HG02798 (cell line): ENCODE results near the gene KRT40.
"Not testable (repeated sequence)": the region's sequence is repeated elsewhere in the genome, so short reads cannot be mapped to it uniquely, and the experiment has no call there.

ENCODE experiments used
- ATAC-seq: cut with Tn5 transposase; IDR thresholded peaks from one replicate; pipeline ENCODE4 v1.9.1; 2021; ENCODE audit warnings: mild to moderate bottlenecking; ENCODE audit not compliant: unreplicated experiment, poor library complexity

Gene KRT40

GRCh38 chr17:40999563-40999962 lies 15.4 kb upstream of the KRT40 start, which contains the start of gene KRTAP3-2:
TSS of gene KRTAP3-2 (minus strand) at chr17:40999906. CDS start at chr17:40999853, 53 bp downstream.
- not testable (repeated sequence) for ATAC-seq

DNA sequence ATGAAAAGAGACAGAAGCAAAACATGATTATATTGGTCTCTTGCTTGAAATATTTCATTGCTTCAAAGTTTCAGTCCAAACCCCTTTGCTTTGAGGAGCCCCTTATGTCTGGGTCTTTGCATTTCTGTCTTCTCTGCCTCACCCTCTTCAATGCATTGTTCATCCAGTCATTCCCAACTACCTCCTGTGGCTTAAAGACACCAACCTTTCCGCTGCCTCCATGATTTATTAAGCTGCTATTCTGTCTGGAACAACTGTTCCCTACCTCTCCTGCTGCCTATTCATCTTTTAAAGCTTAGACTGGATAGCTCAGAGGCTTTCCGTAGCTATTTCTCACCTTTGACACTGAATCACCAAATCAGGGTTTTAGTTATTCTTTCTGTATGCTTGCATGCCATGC lies 13.2 kb upstream of the KRT40 start:
- ATAC-seq: no peak

DNA sequence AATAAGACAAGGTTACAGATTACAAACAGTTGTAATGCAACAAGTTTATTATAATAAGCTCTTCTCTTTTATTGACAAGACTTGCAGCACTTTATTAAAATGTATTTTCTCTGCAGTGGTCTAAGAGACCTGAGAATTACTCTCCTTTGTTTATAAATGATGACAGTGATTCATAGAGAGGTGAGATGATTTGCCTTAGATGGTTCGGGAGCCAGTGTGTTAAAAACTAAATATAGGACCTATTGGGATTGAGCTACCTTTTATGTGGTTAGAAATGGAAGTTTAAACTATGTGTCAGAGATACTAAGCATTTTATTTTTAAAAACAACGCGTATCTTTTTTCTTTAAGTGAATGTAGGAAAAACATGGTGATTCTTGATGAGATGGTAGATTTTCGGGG lies 12.7 kb upstream of the KRT40 start:
- ATAC-seq: no peak

GRCh38 chr17:40995116-40995515 lies 11.0 kb upstream of the KRT40 start:
- no peak for ATAC-seq

DNA sequence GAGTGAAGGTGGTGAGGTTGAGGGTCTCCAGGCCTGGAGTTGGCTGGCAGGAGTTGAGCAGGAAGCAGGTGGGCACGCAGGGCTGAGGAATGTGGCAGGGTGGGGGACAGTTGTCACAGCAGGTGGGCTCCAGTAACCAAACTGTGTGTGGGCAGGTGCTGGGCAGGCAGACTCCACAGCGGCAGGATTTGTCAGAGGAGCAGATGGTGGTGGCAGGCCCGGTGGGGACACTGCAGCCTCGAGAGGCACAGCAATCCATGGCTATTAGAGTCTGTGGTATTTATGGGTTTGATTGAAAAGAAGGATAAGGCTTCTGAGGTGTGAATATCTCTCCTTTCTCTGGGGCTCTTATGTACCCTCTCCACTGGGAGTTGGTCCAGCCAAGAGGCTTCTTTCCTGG lies 9.7 kb upstream of the KRT40 start, which contains the start of gene KRTAP3-3:
Gene KRTAP3-3 (minus strand): TSS at position 326 of the 400 bp plus-strand sequence. CDS start 67 bp downstream, at position 259.
- no peak for ATAC-seq

DNA sequence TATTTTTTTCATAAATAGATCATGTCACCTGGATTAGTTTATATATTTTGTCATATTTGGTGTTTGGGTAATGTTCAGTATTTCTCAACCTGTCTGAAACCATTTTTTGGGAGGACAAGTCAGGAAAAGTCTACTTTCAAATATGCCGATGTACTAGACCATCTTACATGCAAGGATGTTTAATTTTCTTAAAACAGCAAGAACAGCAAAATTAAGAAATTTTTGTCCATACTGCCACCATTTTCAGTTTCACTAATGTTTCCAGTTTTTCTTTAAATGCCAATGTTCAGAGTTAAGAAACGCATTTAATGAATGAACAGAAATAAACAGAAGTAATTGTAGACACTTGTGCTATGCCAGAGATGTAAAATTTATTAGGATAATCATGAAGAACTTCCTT lies 9.0 kb upstream of the KRT40 start:
- no peak for ATAC-seq

GRCh38 chr17:40992666-40993065 lies 8.5 kb upstream of the KRT40 start:
- no peak for ATAC-seq

DNA sequence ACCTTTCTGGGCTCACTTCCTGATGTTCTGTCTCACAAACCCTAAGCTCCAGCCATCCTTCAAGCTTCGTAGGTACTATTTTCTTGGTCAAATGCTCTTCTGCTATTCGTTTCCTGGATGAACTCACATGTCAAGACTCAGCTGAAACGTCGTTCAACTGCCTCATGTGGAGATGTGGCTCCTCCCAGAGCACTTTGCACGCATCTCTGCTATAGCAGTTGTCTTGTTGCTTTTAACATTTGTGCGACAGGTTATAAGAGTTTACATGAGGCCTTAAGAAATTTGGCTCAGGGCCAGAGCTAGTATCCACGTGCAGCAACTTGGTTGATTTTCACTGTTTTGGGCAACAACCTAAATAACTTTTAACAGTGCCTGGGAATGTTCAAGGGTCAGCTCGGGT lies 2.8 kb upstream of the KRT40 start:
- no peak for ATAC-seq

DNA sequence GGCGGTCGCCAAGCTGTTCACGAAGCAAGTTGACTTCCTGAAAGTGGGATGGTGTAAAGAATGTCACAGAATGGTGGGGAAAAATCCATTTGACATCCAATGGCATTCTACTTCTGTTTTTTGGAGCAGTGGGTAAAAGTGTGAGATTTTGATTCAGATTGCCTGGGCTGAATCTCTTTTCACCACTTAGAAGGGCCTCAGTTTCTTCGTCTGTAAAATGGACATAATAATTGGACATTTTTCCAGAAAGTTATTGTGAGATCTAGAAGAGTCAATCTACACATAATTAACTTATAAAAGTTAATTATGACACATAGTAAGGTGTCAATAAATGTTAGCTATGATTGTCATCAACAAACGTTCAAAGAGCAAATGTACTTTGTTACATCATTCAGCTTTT lies 3.0 kb downstream of the KRT40 start:
- ATAC-seq: no peak

DNA sequence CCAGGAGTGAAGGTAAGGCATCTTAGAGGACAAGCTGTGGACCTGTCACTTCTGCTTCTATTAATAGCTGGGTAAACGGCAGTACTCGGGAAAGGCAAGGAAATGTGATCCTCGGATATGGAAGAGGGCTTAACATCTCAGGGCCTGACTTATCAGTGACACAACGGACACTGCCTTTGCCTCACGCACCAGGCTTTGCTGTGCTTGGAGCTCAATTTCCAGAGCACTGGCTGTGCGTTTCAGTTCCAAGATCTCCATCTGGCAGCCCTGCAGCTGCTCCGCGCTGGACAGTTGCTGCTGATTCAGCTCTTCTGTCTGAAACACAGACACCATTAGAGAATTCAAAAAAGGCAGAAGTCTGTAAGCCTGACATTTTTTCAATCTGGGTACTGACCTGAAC lies 3.5 kb downstream of the KRT40 start:
- no peak for ATAC-seq

DNA sequence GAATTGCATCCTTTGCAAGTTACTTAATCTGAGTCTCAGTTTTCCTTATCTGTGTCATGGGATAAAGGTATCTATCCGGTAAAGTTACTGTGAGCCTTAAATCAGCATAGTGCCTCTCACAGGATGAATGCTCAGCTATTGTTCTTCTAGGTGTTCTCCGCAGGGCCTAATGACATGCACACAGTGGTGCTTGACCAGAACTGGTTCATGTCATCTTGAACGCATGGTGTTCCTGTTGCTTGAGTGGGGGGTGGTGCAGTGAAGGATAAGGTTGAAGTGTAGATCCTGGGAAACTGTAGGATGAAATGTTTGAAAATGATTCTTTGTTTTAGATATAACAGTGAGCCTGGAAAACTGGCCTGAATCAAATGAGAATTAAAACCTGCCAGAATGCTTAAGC lies 4.0 kb downstream of the KRT40 start:
- ATAC-seq: no peak

DNA sequence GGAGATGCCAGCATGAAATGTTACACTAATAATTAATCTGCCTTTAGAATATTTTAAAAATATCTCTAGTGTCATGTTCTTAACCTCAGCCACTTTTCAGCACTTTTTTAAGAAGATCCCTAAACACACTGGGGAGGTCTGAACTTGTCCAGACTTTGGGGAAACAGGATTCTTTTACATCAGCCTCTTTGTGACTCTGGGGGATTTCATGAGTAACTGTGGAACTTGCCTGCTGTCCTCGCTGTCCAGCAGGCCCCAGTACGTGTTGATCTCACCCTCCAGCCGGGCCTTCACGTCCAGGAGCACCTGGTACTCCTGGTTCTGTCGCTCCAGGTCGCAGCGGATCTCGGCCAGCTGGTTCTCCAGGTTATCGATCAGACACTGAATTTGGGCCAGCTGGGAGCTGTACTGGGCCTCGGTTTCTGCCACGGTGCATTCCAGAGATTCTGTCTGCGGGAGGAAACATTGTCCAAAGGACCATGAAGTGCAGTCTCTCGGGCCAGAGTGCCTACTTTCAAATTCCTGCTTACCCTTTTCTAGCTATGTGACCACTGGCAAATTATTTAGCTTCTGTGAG lies 5.5 kb downstream of the KRT40 start:
- ATAC-seq: no peak

DNA sequence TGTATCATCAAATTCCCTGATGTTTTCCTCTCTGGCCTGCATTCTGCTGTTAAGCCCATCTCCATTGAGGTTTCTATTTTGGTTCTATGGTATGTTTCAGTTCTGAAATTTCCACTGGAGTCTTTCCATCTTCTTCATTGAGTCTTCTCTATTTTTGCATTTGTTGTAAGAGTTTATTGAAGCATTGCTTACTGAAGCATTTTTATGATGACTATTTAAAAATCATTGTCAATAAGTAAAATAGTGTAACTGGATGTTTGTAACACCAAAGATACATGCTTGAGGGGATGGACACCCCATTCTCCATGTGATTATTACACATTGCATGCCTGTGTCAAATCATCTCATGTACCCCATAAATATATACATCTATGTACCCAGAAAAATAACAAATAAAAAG lies 8.6 kb downstream of the KRT40 start:
- ATAC-seq: no peak

- ATAC-seq: no peak
Measured at GRCh38 chr17:40974366-40974765, 9.8 kb downstream of the KRT40 start.

- ATAC-seq: no peak
Measured at GRCh38 chr17:40967582-40967981, 16.5 kb downstream of the KRT40 start.

- ATAC-seq: no peak
Measured at GRCh38 chr17:40966848-40967247, 17.3 kb downstream of the KRT40 start, which contains the start of gene KRT39. TSS of gene KRT39 (minus strand) at chr17:40966948. CDS start at chr17:40966856, 92 bp downstream.

DNA sequence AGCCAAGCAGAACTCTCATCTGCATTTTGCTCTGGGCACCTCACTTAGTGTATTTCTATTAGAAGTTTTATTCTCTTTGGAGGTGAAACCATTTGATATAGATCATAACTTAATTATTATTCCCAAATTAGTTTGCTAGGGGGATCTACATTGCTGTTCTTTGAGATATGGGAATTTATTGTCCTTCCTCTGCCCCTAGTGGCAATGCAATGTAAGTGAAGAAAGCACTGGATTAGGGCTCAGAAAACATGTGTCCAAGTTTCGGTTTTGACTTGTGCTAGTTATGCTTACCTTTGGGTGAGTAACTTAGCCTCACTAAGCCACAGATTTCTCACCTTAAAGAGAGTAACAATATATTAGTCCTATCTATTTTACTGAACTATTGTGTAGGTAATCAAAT lies 20.3 kb downstream of the KRT40 start:
- ATAC-seq: no peak

- no peak for ATAC-seq
Measured at GRCh38 chr17:40962059-40962561, 22.0 kb downstream of the KRT40 start.

GRCh38 chr17:40961591-40961990 lies 22.5 kb downstream of the KRT40 start:
- ATAC-seq: no peak

GRCh38 chr17:40960144-40960543 lies 24.0 kb downstream of the KRT40 start:
- no peak for ATAC-seq

GRCh38 chr17:40958086-40958953 lies 25.8 kb downstream of the KRT40 start:
- no peak for ATAC-seq
